ENCODE results near the gene CAPNS1. TPM values are rescaled to one million over a fixed set of nuclear protein-coding genes. Genes with fewer than 3 reads are reported as not detected.

CAPNS1 gene
- total and polyA plus RNA-seq, 9 of the 15 experiments (the other 6 are each of a cell fraction or from before 2014, with no cell fraction given) = 77.9 to 576 (median 258) TPM

DNA sequence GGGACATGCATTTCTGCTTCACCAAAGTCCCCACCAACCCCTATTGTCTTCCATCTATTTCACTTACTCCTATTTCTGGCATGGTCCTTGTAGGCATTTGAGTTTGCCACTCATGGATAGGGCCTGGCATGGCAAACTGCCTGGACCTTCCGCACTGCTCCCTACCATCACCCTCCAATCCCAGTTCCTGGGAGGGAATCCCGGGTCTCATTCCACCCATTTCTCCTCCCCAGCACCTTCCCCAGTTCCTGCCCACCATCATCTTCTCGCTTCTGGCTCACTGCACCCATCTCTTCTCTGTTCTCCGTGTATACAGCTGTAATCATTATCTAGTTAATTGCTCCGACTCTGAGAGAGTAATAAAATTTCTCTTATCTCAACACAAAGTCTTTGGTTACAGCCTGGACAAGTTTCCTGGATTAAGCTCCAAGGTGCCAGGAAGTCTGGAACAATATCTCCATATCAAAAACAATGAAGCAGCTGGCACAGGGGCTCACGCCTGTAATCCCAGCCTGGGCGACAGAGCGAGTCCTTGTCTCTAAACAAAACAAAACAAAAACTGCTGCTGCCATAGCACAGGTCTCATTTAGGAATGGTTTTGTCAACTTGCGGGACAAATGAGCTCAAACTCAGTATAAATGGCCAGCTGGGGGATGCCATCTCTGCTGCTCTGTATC, 29.4 kb downstream of the CAPNS1 start:
- no peak overlapping the region; a peak in 1 of 4 replicates for H3K9ac ChIP-seq (ENCODE audit: insufficient read depth in 1 of 2, low read depth in 2 of 2, low read length in 2 of 2)
- H3K4me2 ChIP-seq (ENCODE audit: insufficient read depth, low read length) = no peak overlapping the region
- no peaks in the 10 kb centered on the region; a peak in 2 of 5 replicates for H3K4me1 ChIP-seq (replicated peaks in 1 of 2; ENCODE audit: control insufficient read depth in 2 of 2, insufficient read depth in 2 of 2, low read length in 2 of 2)
- no peak overlapping the region for H2AFZ ChIP-seq (ENCODE audit: low read depth, low read length)
- POLR2A ChIA-PET = interaction anchor here (0.7 kb wide), 2 partner anchors 365 to 421 kb away, joined by 3 read pairs; partner anchors contain the start of gene LIN37
- ATAC-seq (no peak), DNase-seq (ENCODE audit: extremely low read depth in 1 of 4, low spot score in 3 of 4) (no peak), FAIRE-seq (no peak)
- intact Hi-C loops (cut with micrococcal nuclease) = no loop called here
- no peaks in the 10 kb centered on the region for H3K79me2 ChIP-seq (ENCODE audit: control insufficient read depth, insufficient read depth, low read length)
- BruUV-seq (replicated peaks) = no TSS peak
- no peak for TF ChIP-seq ZNF707 (CRISPR knock-in tag; conservative IDR thresholded peaks at IDR 0.05)
- no peak for TF ChIP-seq FOXP1 (CRISPR knock-in tag; IDR thresholded peaks at IDR 0.05)
- TF ChIP-seq MTA3 (IDR thresholded peaks at IDR 0.05; ENCODE audit: borderline replicate concordance) = no peak
- TF ChIP-seq, protein P1, sequence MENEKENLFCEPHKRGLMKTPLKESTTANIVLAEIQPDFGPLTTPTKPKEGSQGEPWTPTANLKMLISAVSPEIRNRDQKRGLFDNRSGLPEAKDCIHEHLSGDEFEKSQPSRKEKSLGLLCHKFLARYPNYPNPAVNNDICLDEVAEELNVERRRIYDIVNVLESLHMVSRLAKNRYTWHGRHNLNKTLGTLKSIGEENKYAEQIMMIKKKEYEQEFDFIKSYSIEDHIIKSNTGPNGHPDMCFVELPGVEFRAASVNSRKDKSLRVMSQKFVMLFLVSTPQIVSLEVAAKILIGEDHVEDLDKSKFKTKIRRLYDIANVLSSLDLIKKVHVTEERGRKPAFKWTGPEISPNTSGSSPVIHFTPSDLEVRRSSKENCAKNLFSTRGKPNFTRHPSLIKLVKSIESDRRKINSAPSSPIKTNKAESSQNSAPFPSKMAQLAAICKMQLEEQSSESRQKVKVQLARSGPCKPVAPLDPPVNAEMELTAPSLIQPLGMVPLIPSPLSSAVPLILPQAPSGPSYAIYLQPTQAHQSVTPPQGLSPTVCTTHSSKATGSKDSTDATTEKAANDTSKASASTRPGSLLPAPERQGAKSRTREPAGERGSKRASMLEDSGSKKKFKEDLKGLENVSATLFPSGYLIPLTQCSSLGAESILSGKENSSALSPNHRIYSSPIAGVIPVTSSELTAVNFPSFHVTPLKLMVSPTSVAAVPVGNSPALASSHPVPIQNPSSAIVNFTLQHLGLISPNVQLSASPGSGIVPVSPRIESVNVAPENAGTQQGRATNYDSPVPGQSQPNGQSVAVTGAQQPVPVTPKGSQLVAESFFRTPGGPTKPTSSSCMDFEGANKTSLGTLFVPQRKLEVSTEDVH (IDR thresholded peaks at IDR 0.05; ENCODE audit: low read depth, partially characterized antibody) = no peak
- no peak for TF ChIP-seq GTF2A2 (tag; IDR thresholded peaks at IDR 0.05)
- no peak for TF ChIP-seq MCM3 (IDR thresholded peaks at IDR 0.05)
- TF ChIP-seq ZBTB7A (IDR thresholded peaks at IDR 0.05; ENCODE audit: borderline replicate concordance, control insufficient read depth, low read depth, low read length) = no peak
- TF ChIP-seq ZNF239 (CRISPR knock-in tag; IDR thresholded peaks at IDR 0.05) = no peak
- no peak overlapping the region for H3K27ac ChIP-seq (ENCODE audit: extremely low read depth, low read depth, low read length)
- no peaks in the 10 kb centered on the region for H4K20me1 ChIP-seq (replicated peaks; ENCODE audit: control insufficient read depth, insufficient read depth, low read length)
- no peaks in the 10 kb centered on the region for H3K27me3 ChIP-seq (ENCODE audit: control insufficient read depth in 2 of 2, insufficient read depth in 2 of 2, low read length in 2 of 2)
- H3K9me3 ChIP-seq (replicated peaks; ENCODE audit: control insufficient read depth, insufficient read depth, low read depth, low read length) = no peaks in the 10 kb centered on the region
- no peak overlapping the region for H3K4me3 ChIP-seq
- in situ Hi-C loops (cut with MboI) = no loop called here
- no peaks in the 10 kb centered on the region for H3K9me1 ChIP-seq (ENCODE audit: control insufficient read depth, insufficient read depth, low read length)
- H3K36me3 ChIP-seq (ENCODE audit: control insufficient read depth, insufficient read depth, low read length) = no peaks in the 10 kb centered on the region
- CTCF ChIA-PET (ENCODE audit: low intra/inter-chr PET ratio) = interaction anchor here (0.6 to 4.6 kb wide), 2 partner anchors 42 to 566 kb away, joined by 3 to 49 read pairs; no protein-coding TSS in a partner anchor
- 56% methylated on average over 9 of the region's 9 CpGs for WGBS (ENCODE audit: insufficient coverage, low coverage, missing lambda C conversion rate)

Measured in K562 (cell line).